HL-60 (cell line): ENCODE results near the gene SLC35B4.

ENCODE experiments used
- GABPA ChIP-seq: IDR thresholded peaks from 2 replicates; pipeline ENCODE4 v1.6.1; 2012; ENCODE audit warnings: low read depth
- POLR2AphosphoS5 ChIP-seq: IDR thresholded peaks from 2 replicates; pipeline ENCODE4 v1.6.1; 2012; ENCODE audit warnings: low read depth
- SPI1 ChIP-seq: IDR thresholded peaks from 2 replicates; pipeline ENCODE4 v1.6.1; 2012; ENCODE audit warnings: low read depth, mild to moderate bottlenecking, borderline replicate concordance
- TF ChIP-seq, protein P1 (sequence below): IDR thresholded peaks from one replicate; pipeline ENCODE4 v1.5.1; 2011; ENCODE audit warnings: low read length, control low read depth, inconsistent platforms; ENCODE audit not compliant: insufficient read depth
- TF ChIP-seq, protein P2 (sequence below): IDR thresholded peaks from 2 replicates; pipeline ENCODE4 v1.6.1; 2012; ENCODE audit warnings: low read depth; ENCODE audit not compliant: insufficient replicate concordance

- TF ChIP-seq, protein P1, sequence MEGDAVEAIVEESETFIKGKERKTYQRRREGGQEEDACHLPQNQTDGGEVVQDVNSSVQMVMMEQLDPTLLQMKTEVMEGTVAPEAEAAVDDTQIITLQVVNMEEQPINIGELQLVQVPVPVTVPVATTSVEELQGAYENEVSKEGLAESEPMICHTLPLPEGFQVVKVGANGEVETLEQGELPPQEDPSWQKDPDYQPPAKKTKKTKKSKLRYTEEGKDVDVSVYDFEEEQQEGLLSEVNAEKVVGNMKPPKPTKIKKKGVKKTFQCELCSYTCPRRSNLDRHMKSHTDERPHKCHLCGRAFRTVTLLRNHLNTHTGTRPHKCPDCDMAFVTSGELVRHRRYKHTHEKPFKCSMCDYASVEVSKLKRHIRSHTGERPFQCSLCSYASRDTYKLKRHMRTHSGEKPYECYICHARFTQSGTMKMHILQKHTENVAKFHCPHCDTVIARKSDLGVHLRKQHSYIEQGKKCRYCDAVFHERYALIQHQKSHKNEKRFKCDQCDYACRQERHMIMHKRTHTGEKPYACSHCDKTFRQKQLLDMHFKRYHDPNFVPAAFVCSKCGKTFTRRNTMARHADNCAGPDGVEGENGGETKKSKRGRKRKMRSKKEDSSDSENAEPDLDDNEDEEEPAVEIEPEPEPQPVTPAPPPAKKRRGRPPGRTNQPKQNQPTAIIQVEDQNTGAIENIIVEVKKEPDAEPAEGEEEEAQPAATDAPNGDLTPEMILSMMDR, result no peak
- TF ChIP-seq POLR2AphosphoS5 (no peak), GABPA (no peak), SPI1 (no peak)
- TF ChIP-seq, protein P2, sequence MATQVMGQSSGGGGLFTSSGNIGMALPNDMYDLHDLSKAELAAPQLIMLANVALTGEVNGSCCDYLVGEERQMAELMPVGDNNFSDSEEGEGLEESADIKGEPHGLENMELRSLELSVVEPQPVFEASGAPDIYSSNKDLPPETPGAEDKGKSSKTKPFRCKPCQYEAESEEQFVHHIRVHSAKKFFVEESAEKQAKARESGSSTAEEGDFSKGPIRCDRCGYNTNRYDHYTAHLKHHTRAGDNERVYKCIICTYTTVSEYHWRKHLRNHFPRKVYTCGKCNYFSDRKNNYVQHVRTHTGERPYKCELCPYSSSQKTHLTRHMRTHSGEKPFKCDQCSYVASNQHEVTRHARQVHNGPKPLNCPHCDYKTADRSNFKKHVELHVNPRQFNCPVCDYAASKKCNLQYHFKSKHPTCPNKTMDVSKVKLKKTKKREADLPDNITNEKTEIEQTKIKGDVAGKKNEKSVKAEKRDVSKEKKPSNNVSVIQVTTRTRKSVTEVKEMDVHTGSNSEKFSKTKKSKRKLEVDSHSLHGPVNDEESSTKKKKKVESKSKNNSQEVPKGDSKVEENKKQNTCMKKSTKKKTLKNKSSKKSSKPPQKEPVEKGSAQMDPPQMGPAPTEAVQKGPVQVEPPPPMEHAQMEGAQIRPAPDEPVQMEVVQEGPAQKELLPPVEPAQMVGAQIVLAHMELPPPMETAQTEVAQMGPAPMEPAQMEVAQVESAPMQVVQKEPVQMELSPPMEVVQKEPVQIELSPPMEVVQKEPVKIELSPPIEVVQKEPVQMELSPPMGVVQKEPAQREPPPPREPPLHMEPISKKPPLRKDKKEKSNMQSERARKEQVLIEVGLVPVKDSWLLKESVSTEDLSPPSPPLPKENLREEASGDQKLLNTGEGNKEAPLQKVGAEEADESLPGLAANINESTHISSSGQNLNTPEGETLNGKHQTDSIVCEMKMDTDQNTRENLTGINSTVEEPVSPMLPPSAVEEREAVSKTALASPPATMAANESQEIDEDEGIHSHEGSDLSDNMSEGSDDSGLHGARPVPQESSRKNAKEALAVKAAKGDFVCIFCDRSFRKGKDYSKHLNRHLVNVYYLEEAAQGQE, result no peak
Measured at GRCh38 chr7:134254311-134254710, 62.4 kb downstream of the SLC35B4 start.
